Endodermal cell (in vitro differentiated cells): ENCODE results near the gene ISOC2. TPM values are rescaled to one million over a fixed set of nuclear protein-coding genes. Genes with fewer than 3 reads are reported as not detected.

ENCODE experiments used
- DNase-seq: peaks from one replicate; pipeline ENCODE4 v3.0.0-alpha.2; 2017
- H3K27ac ChIP-seq: 2 replicates; pipeline ENCODE4 v1.5.1; 2013; ENCODE audit warnings: mild to moderate bottlenecking, low read depth, low read length, moderate library complexity
- H3K27me3 ChIP-seq: 2 replicates; pipeline ENCODE4 v1.6.1; 2013; ENCODE audit warnings: mild to moderate bottlenecking, low read length, moderate library complexity; ENCODE audit not compliant: insufficient read depth, control insufficient read depth, poor library complexity, severe bottlenecking
- H3K36me3 ChIP-seq: 2 replicates; pipeline ENCODE4 v1.7.0; 2013; ENCODE audit warnings: mild to moderate bottlenecking, low read length, moderate library complexity; ENCODE audit not compliant: control insufficient read depth, insufficient read depth
- H3K4me1 ChIP-seq: one replicate; pipeline ENCODE4 v1.7.0; 2013; ENCODE audit warnings: low read length; ENCODE audit not compliant: control insufficient read depth, insufficient read depth
- H3K4me3 ChIP-seq: 2 replicates; pipeline ENCODE4 v1.5.1; 2013; ENCODE audit warnings: mild to moderate bottlenecking, low read length, moderate library complexity
- H3K9ac ChIP-seq: 2 replicates; pipeline ENCODE4 v1.6.1; 2013; ENCODE audit warnings: mild to moderate bottlenecking, low read length, moderate library complexity; ENCODE audit not compliant: poor library complexity, severe bottlenecking; ENCODE audit errors: extremely low read depth
- H3K9me3 ChIP-seq: 2 replicates; pipeline ENCODE4 v1.6.1; 2013; ENCODE audit warnings: mild to moderate bottlenecking, low read length, moderate library complexity; ENCODE audit not compliant: control insufficient read depth
- H3K27ac Mint-ChIP-seq: 2 replicates; pipeline ENCODE4 v1.8.0; 2020; ENCODE audit warnings: mixed read lengths
- H3K27me3 Mint-ChIP-seq: 2 replicates; pipeline ENCODE4 v1.8.0; 2021; ENCODE audit warnings: mild to moderate bottlenecking, mixed read lengths; ENCODE audit not compliant: insufficient read depth
- H3K36me3 Mint-ChIP-seq: 2 replicates; pipeline ENCODE4 v1.8.0; 2020; ENCODE audit warnings: low read depth, mixed read lengths
- H3K4me1 Mint-ChIP-seq: 2 replicates; pipeline ENCODE4 v1.8.0; 2020; ENCODE audit warnings: mixed read lengths
- H3K4me3 Mint-ChIP-seq: 2 replicates; pipeline ENCODE4 v1.8.0; 2020; ENCODE audit warnings: mild to moderate bottlenecking, moderate library complexity, mixed read lengths
- H3K9me3 Mint-ChIP-seq: 2 replicates; pipeline ENCODE4 v1.8.0; 2020; ENCODE audit warnings: mild to moderate bottlenecking, mixed read lengths
- CTCF ChIP-seq: fragments of 200-600 bp; sonication (generic); conservative IDR thresholded peaks from 2 replicates; pipeline ENCODE4 v1.5.0; 2021; ENCODE audit warnings: antibody characterized with exemption, mild to moderate bottlenecking
- WGBS, 2 experiments: methylation state at CpG; one replicate each; pipeline versions ENCODE4 v1.1.5 to v1.1.7; 2013; ENCODE audit warnings: missing lambda C conversion rate in 2 of 2, mixed read lengths in 1 of 2; ENCODE audit not compliant: insufficient coverage in 1 of 2, insufficient read length in 1 of 2; 5-methylcytosine and 5-hydroxymethylcytosine counted together
- total RNA-seq, 2 donors: library from RNA; stranded (reverse); fragmentation: NEBNext Ultra II Directional in 1 of 2; extraction: Animal tissue kit (Norgen Biotek cat#: 25700) in 1 of 2; gene quantifications; 2 replicates in 1 of 2; 3 replicates in 1 of 2; pipeline ENCODE4 v1.2.1, GENCODE V29; 2021

ISOC2 gene
- total RNA-seq, 2 donors from 2014 or later: 35.9 to 39.2 TPM

GRCh38 chr19:55486971-55487923 is 25.8 kb upstream of the ISOC2 start:
- Mint-ChIP-seq H3K27me3 (peaks cover 5% of the 10 kb centered on the region), H3K27ac (peak overlapping the region; percentile 58), H3K4me1 (peaks cover 15% of the 10 kb centered on the region), H3K4me3 (peak overlapping the region; percentile 33), H3K9me3 (no peaks in the 10 kb centered on the region), H3K36me3 (no peaks in the 10 kb centered on the region)
- 39 to 56% methylated on average over 14 to 21 of the region's 27 CpGs for WGBS, 2 experiments
- no peaks in the 10 kb centered on the region for H3K36me3 ChIP-seq
- no peak for TF ChIP-seq CTCF
- H3K4me1 ChIP-seq: peaks cover 17% of the 10 kb centered on the region
- no peak overlapping the region for H3K9ac ChIP-seq
- peak overlapping the region; percentile 76 for H3K27ac ChIP-seq
- no peaks in the 10 kb centered on the region for H3K9me3 ChIP-seq
- H3K27me3 ChIP-seq: no peaks in the 10 kb centered on the region
- peak; percentile 78 for DNase-seq
- no peak overlapping the region for H3K4me3 ChIP-seq

GRCh38 chr19:55486043-55486970 is 24.9 kb upstream of the ISOC2 start:
- Histone ChIP-seq H3K36me3 (no peaks in the 10 kb centered on the region), H3K27me3 (no peaks in the 10 kb centered on the region), H3K9ac (no peak overlapping the region), H3K27ac (peak overlapping the region; percentile 76), H3K4me1 (peaks cover 17% of the 10 kb centered on the region), H3K4me3 (peak overlapping the region; percentile 85), H3K9me3 (no peaks in the 10 kb centered on the region)
- Mint-ChIP-seq H3K4me1 (peaks cover 15% of the 10 kb centered on the region), H3K4me3 (peak overlapping the region; percentile 76), H3K36me3 (no peaks in the 10 kb centered on the region), H3K27ac (peak overlapping the region; percentile 75), H3K27me3 (no peaks in the 10 kb centered on the region), H3K9me3 (no peaks in the 10 kb centered on the region)
- TF ChIP-seq CTCF: peak; percentile 22
- DNase-seq: peak; percentile 74
- WGBS, 2 experiments: 88 to 89% methylated on average over 21 to 53 of the region's 53 CpGs

GRCh38 chr19:55485439-55486011 is 24.1 kb upstream of the ISOC2 start:
- Histone ChIP-seq H3K9me3 (no peaks in the 10 kb centered on the region), H3K4me1 (peaks cover 17% of the 10 kb centered on the region), H3K27me3 (no peaks in the 10 kb centered on the region), H3K9ac (peak overlapping the region; percentile 79), H3K36me3 (peaks cover 5% of the 10 kb centered on the region), H3K27ac (peak overlapping the region; percentile 86), H3K4me3 (peak overlapping the region; percentile 85)
- Mint-ChIP-seq H3K4me3 (peak overlapping the region; percentile 76), H3K27me3 (no peaks in the 10 kb centered on the region), H3K36me3 (no peaks in the 10 kb centered on the region), H3K27ac (peak overlapping the region; percentile 89), H3K4me1 (peaks cover 15% of the 10 kb centered on the region), H3K9me3 (no peaks in the 10 kb centered on the region)
- 16 to 28% methylated on average over 7 to 18 of the region's 18 CpGs for whole genome bisulfite sequencing, 2 experiments
- no peak for TF ChIP-seq CTCF
- peak; percentile 69 for DNase-seq
